Brain microvascular endothelial cell (primary cell): ENCODE data around the gene PIAS4.

ENCODE experiments used
- DNase-seq: peaks from one replicate; pipeline ENCODE4 v3.0.0-alpha.2; 2020
- H3K27ac ChIP-seq: fragments of 250-450 bp; sonication (Bioruptor Pico); 2 replicates; pipeline ENCODE4 v1.5.1; 2020; ENCODE audit warnings: mild to moderate bottlenecking, moderate library complexity
- H3K27me3 ChIP-seq: fragments of 250-450 bp; sonication (Bioruptor Pico); replicated peaks from 2 replicates; pipeline ENCODE4 v1.5.1; 2020; ENCODE audit warnings: mild to moderate bottlenecking
- H3K36me3 ChIP-seq: fragments of 250-450 bp; sonication (Bioruptor Pico); replicated peaks from 2 replicates; pipeline ENCODE4 v1.5.1; 2020; ENCODE audit warnings: mild to moderate bottlenecking
- H3K4me3 ChIP-seq: 2 replicates; pipeline ENCODE4 v1.5.1; 2011; ENCODE audit warnings: low read depth, mild to moderate bottlenecking, control low read depth, low read length, moderate library complexity
- CTCF ChIP-seq: IDR thresholded peaks from 2 replicates; pipeline ENCODE4 v1.5.1; 2011; ENCODE audit warnings: low read depth, mild to moderate bottlenecking, moderate library complexity, low read length, control low read depth, inconsistent platforms; ENCODE audit errors: missing control alignments
- in situ Hi-C: cut with HindIII; loops from 2 replicates; pipeline ENCODE4 v1.10.0; 2017; ENCODE audit warnings: low sequenced_read_pairs, low pct_ligation_motif_present

Gene PIAS4

GRCh38 chr19:4069331-4069959, 61.9 kb downstream of the PIAS4 start:
- Histone ChIP-seq H3K36me3 (no peaks in the 10 kb centered on the region), H3K27me3 (no peaks in the 10 kb centered on the region), H3K27ac (no peak overlapping the region), H3K4me3 (no peak overlapping the region)
- no peak for DNase-seq
- TF ChIP-seq CTCF = no peak
- in situ Hi-C loops = no loop called here

DNA sequence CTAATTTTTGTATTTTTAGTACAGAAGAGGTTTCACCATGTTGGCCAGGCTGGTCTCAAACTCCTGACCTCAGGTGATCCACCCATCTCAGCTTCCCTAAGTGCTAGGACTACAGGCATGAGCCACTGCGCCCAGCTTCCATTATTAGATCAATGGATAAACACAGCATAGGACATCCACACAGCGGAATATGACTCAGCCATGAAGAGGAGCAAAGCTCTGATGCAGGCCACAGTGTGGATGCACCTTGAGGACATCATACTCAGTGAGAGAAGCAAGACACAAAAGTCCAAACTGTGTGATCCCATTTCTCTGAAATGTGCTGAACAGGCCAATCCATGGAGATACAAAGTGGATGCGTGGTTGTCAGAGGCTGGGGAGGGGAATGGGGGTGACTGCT, 64.1 kb downstream of the PIAS4 start:
- Histone ChIP-seq H3K27me3 (no peaks in the 10 kb centered on the region), H3K27ac (no peak overlapping the region), H3K36me3 (no peaks in the 10 kb centered on the region), H3K4me3 (no peak overlapping the region)
- TF ChIP-seq CTCF = no peak
- in situ Hi-C loops = no loop called here
- no peak for DNase-seq

- TF ChIP-seq CTCF = no peak
- no peaks in the 10 kb centered on the region for H3K36me3 ChIP-seq
- DNase-seq = peak; percentile 34
- H3K27me3 ChIP-seq = no peaks in the 10 kb centered on the region
- in situ Hi-C loops = no loop called here
- no peak overlapping the region for H3K27ac ChIP-seq
- no peak overlapping the region for H3K4me3 ChIP-seq
These were observed 67.8 kb downstream of the PIAS4 start for GRCh38 chr19:4075373-4075772.

DNA sequence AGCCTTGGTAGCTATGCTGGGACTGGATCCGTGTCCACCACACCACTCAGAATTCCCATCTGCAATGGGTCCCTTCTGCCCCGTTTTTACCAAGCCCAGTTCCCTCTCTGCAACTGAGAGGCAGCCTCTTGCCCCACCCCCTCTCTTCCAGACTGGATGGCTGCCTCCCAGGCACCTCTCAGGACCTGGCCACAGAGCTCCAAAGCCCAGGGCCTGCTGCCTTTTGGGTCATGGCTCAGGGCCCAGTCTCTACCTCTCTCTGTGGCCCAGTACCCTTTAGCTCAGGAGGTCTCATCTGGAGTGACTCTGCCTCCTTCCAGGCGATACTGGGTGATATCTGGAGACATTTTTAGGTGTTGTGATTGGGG, 69.5 kb downstream of the PIAS4 start:
- no peak for DNase-seq
- H3K27ac ChIP-seq = no peak overlapping the region
- in situ Hi-C loops = no loop called here
- H3K4me3 ChIP-seq = no peak overlapping the region
- H3K36me3 ChIP-seq = no peaks in the 10 kb centered on the region
- no peak for TF ChIP-seq CTCF
- no peaks in the 10 kb centered on the region for H3K27me3 ChIP-seq

DNA sequence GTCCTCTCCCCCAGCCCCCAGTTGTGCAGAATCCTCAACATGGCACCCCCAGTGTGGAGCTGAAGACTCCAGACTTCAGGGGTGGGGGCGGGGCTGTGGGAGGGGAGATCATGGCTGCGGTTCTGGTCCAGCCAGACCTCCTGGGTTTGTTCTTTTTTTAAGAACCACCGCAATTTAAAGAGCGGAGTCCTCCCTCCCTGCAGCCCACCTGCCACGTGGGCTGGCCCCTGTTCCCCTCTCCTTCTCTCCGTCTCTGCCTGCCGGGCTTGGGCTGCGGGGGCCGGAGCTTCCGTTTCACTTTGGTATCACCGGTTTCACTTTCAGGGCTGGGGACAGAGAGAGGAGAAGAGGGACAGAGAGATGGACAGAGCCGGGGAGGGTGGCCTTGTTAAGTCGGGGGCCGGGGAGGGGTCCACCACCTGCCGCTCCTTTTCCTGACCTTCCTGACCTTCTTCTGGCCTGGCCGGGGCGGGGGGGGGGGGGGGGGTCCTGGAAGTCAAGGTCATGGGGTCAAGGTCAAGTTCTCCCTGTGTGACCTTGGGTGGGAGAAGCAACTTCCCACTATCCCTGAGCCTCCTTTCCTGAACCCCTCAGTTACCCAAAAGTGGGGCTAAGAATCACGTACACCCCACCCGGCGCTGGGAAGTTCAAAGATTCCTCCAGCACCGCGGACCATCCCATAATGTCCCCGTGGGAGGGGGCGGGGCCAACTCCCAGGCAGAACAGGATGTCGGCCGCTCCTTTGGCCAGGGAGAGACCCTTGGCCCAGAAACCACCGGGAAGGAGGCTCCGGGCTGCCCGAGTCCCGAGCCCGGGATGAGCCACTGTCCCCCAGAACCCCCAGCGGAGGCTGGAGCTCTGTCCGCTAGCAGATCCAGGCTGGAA, 70.5 kb downstream of the PIAS4 start:
- in situ Hi-C loops = no loop called here
- Histone ChIP-seq H3K36me3 (no peaks in the 10 kb centered on the region), H3K27ac (no peak overlapping the region), H3K27me3 (no peaks in the 10 kb centered on the region), H3K4me3 (peak overlapping the region; percentile 56)
- no peak for DNase-seq
- no peak for TF ChIP-seq CTCF

DNA sequence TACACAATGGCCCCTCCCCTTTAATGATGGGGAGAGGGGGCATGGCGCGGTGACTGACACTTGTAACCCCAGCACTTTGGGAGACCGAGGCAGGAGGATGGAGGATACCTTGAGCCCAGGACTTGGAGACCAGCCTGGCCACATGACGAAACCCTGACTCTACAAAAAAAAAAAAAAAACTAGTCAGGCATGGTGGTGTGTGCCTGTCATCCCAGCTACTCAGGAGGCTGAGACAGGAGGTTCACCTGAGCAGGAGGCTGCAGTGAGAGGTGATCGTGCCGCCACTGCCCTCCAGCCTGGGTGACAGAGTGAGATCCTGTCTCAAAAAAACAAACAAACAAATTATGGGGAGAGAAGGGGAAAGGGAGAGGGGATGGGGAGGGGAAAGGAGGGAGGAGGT, 72.9 kb downstream of the PIAS4 start:
- no peak for DNase-seq
- H3K4me3 ChIP-seq = no peak overlapping the region
- no peaks in the 10 kb centered on the region for H3K27me3 ChIP-seq
- no peaks in the 10 kb centered on the region for H3K36me3 ChIP-seq
- in situ Hi-C loops = no loop called here
- H3K27ac ChIP-seq = no peak overlapping the region
- no peak for TF ChIP-seq CTCF
